SK-N-SH treated with all-trans-retinoic acid at 6 μM for 48 hours (cell line): ENCODE measurements around the gene SCN4A.

ENCODE experiments used
- ARNTL ChIP-seq: fragments of 450-650 bp; formaldehyde crosslinking; IDR thresholded peaks from 2 replicates; pipeline ENCODE4 v1.5.0; 2020; ENCODE audit warnings: low read depth, mild to moderate bottlenecking, moderate library complexity, borderline replicate concordance
- BACH2 ChIP-seq: fragments of 250-450 bp; sonication (Bioruptor Pico); IDR thresholded peaks from 2 replicates; pipeline ENCODE4 v1.9.0; 2021; ENCODE audit warnings: mild to moderate bottlenecking, borderline replicate concordance
- CSDC2 ChIP-seq: fragments of 250-450 bp; sonication (Bioruptor Pico); IDR thresholded peaks from 2 replicates; pipeline ENCODE4 v1.5.0; 2020; ENCODE audit warnings: mild to moderate bottlenecking, moderate library complexity
- ESRRG ChIP-seq: fragments of 250-450 bp; sonication (Bioruptor Pico); IDR thresholded peaks from 2 replicates; pipeline ENCODE4 v1.6.1; 2021; ENCODE audit warnings: mild to moderate bottlenecking
- GLIS3 ChIP-seq: fragments of 250-450 bp; sonication (Bioruptor Pico); IDR thresholded peaks from 2 replicates; pipeline ENCODE4 v1.5.0; 2020; ENCODE audit warnings: mild to moderate bottlenecking, moderate library complexity
- ISL1 ChIP-seq: fragments of 250-450 bp; sonication (Bioruptor Pico); IDR thresholded peaks from 2 replicates; pipeline ENCODE4 v2.1.2; 2022; ENCODE audit warnings: mild to moderate bottlenecking, moderate library complexity
- PPARA ChIP-seq: fragments of 250-450 bp; sonication (Bioruptor Pico); IDR thresholded peaks from 2 replicates; pipeline ENCODE4 v1.5.0; 2020; ENCODE audit warnings: mild to moderate bottlenecking, borderline replicate concordance
- RARB ChIP-seq: fragments of 250-450 bp; sonication (Bioruptor Pico); IDR thresholded peaks from 2 replicates; pipeline ENCODE4 v1.8.0; 2021; ENCODE audit warnings: mild to moderate bottlenecking, moderate library complexity
- ZC3H10 ChIP-seq: fragments of 250-450 bp; sonication (Bioruptor Pico); IDR thresholded peaks from 2 replicates; pipeline ENCODE4 v1.5.1; 2021; ENCODE audit warnings: mild to moderate bottlenecking, moderate library complexity
- ZFP30 ChIP-seq: fragments of 450-650 bp; formaldehyde crosslinking; IDR thresholded peaks from 2 replicates; pipeline ENCODE4 v1.5.0; 2022; ENCODE audit warnings: mild to moderate bottlenecking, moderate library complexity
- ZNF565 ChIP-seq: fragments of 450-650 bp; formaldehyde crosslinking; conservative IDR thresholded peaks from 2 replicates; pipeline ENCODE4 v1.5.0; 2020; ENCODE audit warnings: low read depth, mild to moderate bottlenecking, moderate library complexity
- ZNF70 ChIP-seq: fragments of 450-650 bp; formaldehyde crosslinking; IDR thresholded peaks from 2 replicates; pipeline ENCODE4 v1.5.0; 2020; ENCODE audit warnings: mild to moderate bottlenecking, moderate library complexity
- ZNF8 ChIP-seq: fragments of 450-650 bp; formaldehyde crosslinking; IDR thresholded peaks from 2 replicates; pipeline ENCODE4 v1.5.0; 2020; ENCODE audit warnings: mild to moderate bottlenecking, moderate library complexity
- TF ChIP-seq, protein P1 (sequence below): fragments of 250-450 bp; sonication (Bioruptor Pico); IDR thresholded peaks from 2 replicates; pipeline ENCODE4 v1.8.0; 2020; ENCODE audit warnings: mild to moderate bottlenecking, moderate library complexity, borderline replicate concordance

DNA sequence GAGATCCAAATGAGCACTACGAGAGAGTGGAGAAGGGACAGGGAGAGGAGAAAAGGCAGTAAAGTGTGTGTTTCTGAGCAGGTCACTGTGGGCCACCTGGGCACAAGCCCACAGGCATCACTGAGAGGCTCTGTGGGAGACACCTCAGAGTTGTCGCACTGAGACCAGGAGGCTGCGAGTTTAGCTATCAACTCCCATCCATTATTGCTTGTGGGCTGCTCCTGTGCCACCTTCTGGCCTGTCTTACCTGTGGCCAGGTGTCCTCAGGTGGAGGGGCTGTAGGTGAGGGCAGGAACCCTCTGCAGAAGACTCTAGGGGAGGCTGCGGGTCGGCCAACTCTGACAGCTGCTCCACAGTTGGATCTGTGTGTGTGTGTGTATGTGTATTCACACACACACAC is 22.9 kb upstream of the SCN4A start:
- TF ChIP-seq, protein P1, sequence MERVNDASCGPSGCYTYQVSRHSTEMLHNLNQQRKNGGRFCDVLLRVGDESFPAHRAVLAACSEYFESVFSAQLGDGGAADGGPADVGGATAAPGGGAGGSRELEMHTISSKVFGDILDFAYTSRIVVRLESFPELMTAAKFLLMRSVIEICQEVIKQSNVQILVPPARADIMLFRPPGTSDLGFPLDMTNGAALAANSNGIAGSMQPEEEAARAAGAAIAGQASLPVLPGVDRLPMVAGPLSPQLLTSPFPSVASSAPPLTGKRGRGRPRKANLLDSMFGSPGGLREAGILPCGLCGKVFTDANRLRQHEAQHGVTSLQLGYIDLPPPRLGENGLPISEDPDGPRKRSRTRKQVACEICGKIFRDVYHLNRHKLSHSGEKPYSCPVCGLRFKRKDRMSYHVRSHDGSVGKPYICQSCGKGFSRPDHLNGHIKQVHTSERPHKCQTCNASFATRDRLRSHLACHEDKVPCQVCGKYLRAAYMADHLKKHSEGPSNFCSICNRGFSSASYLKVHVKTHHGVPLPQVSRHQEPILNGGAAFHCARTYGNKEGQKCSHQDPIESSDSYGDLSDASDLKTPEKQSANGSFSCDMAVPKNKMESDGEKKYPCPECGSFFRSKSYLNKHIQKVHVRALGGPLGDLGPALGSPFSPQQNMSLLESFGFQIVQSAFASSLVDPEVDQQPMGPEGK (CRISPR knock-in tag) = no peak
- TF ChIP-seq ZFP30 = no peak
- no peak for TF ChIP-seq ARNTL
- no peak for TF ChIP-seq ISL1 (CRISPR knock-in tag)
- TF ChIP-seq ZNF8 (CRISPR knock-in tag) = no peak
- no peak for TF ChIP-seq ZC3H10
- TF ChIP-seq ZNF70 (CRISPR knock-in tag) = no peak
- TF ChIP-seq ESRRG (CRISPR knock-in tag) = no peak
- TF ChIP-seq GLIS3 = no peak
- TF ChIP-seq RARB (CRISPR knock-in tag) = no peak
- TF ChIP-seq BACH2 (CRISPR knock-in tag) = no peak
- no peak for TF ChIP-seq PPARA (CRISPR knock-in tag)
- TF ChIP-seq ZNF565 = no peak
- TF ChIP-seq CSDC2 = no peak
